CD4-positive, alpha-beta T cell treated with Interleukin-4 for 4 hours (primary cell): Measurements from ENCODE around the gene MYO5A.
"Not testable (repeated sequence)": the region's sequence is repeated elsewhere in the genome, so short reads cannot be mapped to it uniquely, and the experiment has no call there.

Experiments
- DNase-seq: peaks from one replicate; pipeline ENCODE4 v3.0.0-alpha.2; 2020

MYO5A gene

DNA sequence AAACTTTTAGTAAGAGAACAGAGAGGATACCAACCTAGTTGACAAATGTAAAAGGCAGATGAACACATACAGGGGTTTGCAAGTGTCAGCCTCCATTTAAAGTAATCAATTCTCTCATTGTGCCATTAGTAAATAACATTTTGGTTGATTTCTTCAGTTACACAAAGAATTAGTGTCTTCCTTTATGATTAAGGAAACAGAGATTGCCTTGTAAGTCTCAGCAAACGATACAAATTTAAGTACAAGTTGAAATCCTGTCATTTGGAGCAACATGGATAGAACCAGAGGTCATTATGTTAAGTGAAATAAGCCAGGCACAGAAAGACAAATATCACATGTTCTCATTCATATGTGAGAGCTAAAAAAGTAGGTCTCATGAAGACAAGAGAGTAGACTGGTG lies 26.1 kb downstream of the MYO5A start:
- no peak for DNase-seq

DNA sequence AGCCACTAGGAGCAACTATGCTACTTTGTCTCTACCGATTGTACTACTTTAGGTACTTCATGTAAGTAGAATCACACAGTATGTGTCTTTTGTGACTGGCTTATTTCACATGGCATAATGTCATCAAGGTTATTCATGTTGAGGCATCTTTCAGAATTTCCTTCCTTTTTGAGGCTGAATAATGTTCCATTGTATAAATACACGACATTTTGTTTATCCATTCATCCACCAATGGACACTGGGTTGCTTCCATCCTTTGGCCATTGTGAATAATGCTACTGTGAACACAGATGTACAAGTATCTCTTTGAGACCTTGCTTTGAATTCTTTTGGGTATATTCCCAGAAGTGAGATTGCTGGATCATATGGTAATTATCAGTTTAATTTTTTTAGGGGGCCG lies 29.2 kb downstream of the MYO5A start:
- no peak for DNase-seq

DNA sequence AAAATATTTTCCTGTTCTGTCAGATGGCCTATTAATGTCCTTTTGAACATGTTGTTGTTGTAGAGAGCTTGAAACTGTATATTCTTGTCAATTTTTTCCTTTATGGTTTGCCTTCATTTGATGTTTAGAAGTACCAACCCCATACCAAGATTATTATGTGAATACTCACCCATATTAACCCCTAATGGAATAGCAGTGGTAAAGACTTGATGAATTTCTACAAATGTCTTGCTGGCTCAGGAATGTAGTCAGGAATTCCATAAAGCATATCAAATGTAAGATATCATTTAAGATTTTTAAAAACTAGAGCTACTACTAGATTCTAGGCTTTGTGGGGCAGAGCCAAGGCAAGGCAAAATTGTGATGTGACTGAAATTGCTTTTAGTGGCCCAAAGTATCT lies 30.0 kb downstream of the MYO5A start:
- DNase-seq, result no peak

DNA sequence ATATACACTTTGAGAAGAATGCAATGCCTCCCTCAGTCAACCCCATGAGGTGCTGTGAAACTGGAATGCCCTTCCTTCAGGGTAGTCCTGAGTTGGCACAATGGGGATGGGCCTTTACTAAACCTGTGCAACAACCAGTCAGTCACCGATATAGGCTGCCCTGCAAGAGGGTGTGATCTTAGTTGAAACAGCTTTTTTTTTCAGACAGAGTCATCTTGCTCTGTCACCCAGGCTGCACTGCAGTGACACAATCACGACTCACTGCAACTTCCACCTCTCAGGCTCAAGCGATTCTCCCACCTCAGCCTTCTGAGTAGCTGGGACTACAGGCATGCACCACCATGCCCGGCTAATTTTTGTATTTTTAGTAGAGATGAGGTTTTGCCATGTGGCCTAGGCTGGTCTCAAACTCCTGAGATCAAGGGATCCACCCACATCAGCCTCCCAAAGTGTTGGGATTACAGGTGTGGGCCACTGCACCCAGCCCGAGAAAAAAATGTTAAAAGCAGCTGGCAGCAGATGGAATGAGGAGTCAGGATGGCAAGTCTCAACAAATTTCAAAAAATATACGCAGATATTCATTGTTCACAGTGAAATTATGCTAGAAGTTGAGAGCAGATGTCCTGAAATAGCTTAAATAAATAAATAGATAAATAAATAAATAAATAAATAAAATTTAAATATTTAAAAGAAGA lies 31.8 kb downstream of the MYO5A start:
- DNase-seq, result peak; percentile 20

DNA sequence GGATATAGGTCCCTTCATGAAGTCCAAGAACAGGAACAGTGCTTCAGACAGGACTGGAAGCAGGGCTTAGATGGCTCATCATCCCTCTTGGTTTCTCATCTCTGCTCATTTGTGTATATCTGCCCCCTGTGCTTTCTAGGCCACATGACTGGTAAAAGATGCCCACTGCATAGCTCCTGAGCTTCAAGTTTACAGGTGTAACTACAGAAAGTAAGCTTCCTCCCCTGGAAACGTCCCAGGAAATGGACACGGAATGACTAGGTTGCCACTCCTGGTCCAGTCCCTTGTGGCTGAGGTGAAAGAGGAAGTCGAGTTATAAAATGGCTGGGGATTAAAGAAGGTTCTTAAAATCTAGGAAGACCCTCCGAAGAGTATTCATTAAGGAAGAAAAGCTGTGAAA lies 32.5 kb downstream of the MYO5A start:
- DNase-seq, result no peak

DNA sequence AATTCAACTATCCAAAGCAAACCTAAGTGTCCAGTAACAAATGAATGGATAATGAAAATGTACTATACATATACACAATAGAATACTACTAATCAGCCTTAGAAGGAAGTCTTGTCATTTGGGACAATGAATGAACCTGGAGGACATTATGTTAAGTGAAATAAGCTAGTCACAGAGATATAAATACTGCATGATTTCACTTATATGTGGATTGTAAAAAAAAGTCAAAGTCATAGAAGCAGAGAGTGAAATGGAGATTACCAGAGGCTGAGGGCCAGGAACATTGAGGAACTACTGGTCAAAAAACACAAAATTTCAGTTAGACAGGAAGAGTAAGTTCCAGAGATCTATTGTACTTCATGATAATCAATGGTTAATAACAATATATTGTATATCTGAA lies 33.6 kb downstream of the MYO5A start:
- no peak for DNase-seq

DNA sequence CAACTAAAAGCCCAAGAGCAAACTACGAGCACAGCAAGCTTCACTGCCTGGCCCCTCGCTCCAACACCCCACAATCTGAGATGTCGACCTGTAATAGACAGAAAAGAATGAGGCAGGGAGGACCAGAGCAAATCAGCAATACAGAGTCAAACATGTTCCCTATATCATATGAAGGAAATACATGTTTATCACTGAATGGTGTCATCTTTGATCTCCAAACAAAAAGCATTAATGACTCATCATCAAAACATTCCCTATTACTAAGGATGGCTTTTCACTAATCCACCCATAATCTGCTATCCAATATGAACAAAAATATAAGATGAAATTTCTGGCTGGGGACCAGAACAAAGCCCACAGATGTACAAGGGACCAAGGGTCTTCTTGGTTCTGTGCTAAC lies 34.7 kb downstream of the MYO5A start:
- no peak for DNase-seq

DNA sequence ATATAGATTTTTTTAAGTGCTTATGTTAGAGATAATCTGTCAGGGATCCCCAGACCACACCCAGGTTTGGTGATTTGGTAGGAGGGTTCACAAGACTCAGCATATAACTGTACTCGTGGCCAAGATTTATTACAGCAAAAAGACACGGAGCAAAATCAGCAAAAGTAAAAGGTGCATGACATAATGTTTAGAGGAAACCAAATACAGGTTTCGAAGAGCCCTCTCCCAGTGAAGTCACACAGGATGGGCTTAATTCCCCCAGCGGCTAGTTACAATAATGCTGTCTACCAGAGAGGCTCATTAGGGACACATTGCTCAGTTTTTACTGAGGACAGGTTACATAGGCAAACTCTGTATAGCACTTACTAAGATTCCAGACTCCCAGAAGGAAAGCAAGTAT lies 36.5 kb downstream of the MYO5A start:
- DNase-seq, result no peak

DNA sequence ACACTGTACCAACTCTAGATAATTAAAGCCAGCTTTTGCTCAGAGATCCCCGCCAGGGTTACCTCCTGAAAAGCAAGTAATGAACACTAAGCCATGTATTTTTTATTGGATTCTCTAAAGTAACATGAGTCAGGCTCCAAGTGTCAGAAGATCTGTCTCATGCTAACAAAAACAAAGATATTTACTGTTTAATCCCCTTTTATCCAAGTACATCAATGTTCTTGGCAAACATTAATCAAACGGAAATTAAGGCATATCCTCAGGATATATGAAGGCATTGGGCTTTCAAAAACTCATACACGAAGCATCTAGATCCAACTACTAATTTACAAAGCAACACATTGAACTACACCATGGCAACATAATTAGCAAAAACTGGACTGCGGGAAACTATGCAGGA lies 37.2 kb downstream of the MYO5A start:
- DNase-seq, result no peak

DNA sequence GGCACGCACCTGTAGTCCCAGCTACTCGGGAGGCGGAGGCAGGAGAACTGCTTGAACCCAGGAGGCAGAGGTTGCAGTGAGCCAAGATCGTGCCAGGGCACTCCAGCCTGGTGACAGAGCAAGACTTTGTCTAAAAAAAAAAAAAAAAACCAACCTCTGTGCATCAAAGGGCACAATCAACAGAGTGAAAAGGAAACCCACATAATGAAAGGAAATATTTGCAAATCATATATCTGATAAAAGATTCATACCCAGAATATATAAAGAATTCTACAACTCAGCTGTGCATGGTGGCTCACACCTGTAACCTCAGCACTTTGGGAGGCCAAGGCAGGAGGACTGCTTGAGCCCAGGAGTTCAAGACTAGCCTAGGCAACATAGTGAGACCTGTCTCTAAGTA lies 39.2 kb downstream of the MYO5A start:
- DNase-seq, result peak; percentile 33

DNA sequence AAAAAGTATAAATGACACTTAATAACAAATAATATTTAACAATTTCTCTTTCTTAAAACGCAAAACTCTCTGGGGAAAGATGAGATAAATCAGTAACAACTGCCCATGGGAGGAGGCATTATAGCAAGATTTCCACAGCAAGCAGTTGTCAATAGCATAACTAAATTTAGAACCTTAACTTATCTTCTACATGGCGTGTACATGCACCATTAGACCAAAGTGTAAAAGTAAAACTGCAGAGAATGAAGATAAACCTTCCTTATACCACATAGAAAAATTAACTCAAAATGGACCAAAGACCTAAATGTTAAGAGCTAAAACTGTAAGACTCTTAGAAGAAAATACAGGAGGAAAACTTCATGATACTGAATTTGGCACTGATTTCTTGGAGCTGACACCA lies 39.9 kb downstream of the MYO5A start:
- DNase-seq, result no peak

DNA sequence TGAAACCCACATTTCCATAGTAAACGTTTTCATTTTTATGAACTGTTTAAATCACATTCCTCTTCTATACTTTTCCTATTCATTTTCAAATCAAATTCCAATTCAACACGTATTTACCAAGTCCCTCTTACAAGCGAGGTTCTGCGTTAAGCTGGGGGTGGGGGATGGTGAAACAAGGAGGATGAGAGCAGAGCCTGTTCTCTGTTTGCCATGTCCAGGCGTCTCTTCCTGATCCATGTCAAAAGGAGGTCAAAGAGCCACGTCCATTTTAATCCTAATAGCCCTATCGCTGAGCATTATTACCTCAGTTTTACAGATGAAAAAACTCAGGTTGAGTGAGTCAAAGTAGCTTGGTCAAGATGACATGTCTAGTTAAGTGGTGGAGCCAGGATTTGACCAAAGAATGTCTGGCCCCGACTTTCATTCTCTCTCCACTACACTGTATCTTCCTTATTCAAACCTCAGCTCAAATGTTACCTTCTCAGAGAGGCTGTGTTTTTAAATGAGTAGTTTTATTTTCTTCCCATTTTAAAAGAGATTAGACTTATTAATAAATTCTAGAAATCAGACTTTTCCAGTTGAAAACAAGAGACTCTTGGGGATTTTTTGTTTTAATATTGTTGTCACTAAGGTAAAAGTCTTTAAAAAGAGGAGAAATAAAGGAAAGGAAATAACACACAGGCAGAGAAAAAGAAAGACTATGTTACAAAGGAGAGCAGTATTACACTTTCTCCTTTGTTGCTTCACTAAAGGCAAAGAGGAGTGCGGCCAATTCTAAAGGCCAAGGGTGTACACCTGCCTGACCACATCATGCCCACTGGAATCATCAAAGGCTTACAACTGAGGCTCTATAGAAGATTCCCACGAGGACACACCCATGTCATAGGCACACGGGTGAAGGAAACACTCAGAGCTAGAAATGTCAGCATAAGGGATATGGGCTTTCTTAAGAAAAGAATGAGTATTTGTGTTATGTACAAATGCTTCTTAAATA lies 42.4 kb downstream of the MYO5A start:
- DNase-seq, result no peak

DNA sequence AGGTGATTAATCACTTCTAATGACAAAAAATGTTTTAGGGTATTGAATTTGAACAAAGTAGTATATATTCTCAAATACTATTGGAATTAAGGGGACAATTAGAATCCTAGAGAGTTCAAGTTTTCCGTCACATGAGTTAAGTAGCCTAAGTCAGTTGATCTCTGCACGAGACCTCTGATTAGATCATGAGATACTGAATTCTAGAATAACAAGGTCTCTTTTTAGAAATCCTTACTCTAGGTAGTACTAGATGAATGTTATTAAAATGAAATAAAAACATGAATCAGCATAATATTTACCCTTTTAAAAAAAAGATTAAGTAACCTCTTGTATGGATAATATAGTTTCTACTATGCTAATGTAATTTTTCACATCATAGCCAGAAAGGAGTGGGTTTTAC lies 43.4 kb downstream of the MYO5A start:
- DNase-seq, result no peak

DNA sequence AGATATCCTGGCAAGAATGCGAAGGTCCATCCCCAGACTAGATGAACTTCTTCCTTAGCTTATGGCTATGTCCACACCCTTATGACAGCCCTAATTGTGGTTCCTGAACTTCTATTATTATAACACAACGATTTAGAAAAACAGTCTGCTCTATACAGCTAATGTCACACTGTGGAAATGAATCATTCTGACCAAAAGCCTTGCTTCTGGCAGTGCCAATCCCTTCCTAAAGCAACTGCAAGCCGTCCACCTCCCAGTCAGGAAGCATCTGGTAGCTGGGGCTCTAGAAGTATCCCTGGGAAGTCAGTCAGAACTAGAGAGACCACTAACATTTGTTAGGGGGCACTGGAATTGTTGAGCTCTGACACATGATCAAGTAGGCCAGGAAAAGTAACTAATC lies 45.0 kb downstream of the MYO5A start:
- DNase-seq, result no peak

DNA sequence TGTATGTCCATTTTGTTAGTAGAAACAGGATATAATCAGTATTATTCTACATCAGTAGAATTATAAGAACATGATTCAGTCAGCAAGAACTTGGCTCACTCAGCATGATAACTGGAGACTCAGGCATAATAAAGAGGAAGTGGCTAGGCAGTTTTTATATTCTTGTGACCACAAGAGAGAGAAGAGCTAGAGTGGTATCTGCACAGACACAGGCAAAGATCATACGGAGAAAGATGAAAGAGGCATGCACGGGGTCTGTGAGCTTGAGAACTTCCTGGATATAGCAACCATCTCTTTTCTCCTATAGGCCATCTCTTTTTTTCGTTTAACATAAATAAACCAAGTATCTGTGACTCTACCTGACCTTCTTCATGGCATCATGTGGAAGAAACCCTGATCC lies 46.8 kb downstream of the MYO5A start:
- DNase-seq, result peak; percentile 87

DNA sequence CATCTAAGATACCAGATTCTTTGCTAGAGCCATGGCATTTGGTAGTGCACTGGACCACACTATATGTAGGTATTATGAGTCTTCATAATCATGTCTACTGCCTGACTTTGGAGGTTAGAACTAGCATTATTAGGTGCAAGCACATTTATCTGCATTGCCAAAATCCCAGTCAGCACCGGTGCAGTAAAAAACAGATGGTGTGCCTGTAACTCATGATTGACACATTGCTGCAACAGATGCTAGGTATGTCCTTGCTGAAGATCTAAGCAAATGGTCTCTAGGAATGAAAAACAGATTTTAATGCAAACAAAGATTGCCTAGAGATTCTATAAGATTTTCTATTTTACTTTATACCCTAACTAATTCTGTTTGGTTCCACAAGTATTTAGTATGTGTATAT lies 47.7 kb downstream of the MYO5A start:
- DNase-seq, result no peak

DNA sequence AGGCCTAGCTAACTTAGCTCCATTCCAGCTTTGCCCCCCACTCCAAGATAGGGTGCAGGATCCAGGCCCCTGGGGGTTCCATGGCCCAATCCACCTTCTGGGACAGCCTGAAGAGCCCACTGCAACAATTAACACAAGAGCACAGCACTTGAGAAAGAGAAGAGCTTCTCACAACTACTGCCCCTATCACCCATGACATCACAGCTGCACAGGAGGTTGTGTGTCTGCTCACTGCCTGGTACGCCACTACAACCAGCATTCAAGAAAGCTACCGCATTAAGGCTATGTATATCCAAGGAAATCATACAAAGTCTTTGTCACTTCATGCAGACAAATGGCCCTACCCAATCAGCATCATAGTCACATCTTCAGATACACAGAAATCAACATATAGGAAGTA lies 62.0 kb downstream of the MYO5A start:
- DNase-seq, result no peak

DNA sequence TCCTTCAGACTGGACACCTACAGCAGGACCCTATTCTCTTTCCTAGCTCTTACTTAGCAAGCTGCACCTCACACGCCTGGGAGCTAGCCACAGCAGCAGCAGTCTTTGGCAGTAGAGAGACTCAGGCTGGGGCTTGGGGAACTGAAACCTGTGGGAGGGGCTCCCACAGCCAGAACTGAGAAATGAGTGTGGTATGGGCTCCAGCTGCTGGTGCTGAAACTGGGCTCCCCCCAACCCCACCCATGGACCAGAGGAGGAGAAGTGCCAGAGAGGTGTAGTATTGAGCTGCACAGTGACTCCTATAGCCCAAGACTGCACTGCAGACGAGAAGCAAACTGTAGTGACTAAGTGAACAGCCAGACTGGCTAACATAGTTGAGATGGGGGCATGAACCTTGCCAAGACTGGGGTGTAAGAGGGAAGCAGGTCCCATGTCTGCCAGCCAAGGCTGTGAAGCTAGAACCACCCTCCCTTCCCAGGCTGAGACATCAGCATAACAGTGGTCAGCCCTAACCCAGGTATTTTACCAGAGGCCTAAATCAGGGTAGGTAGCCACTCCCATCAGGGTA lies 62.5 kb downstream of the MYO5A start:
- peak; percentile 34 for DNase-seq

DNA sequence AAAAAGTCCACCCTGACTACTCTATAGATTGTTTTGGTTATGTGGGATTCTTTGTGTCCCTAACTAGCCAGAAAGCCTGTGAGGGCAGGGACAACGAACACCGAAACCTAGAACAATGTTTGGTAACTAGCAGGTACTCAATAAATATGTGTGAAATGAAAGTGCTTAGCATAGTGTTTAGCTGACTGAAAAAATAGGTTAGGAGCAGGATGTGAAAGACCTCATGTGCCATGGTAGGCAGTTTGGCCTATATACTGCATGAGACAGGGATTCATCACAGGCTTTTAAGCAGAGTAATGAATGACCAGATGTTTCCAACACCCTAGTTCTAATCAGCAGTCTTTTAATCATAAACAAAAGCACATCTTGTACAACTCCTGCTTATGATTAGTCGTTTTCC lies 64.2 kb downstream of the MYO5A start:
- peak; percentile 53 for DNase-seq

DNA sequence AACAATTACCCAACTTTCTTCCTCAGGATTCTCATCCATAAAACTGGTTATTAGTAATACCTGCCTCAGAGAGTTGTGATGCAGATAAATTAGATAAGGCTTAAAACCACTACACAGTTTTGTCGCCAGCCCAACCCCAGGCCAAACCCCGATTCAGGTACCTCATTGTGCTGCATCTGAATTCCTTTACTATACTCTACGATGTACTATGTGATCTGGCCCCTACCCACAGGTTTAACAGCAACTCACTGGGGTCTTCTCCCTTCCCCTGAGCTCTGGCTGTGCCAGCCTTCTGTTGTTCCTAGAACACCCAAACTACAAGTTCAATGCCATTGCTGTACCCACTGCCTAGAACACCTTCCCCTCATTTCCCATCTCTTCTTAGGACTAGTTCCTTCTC lies 64.6 kb downstream of the MYO5A start:
- DNase-seq, result no peak

DNA sequence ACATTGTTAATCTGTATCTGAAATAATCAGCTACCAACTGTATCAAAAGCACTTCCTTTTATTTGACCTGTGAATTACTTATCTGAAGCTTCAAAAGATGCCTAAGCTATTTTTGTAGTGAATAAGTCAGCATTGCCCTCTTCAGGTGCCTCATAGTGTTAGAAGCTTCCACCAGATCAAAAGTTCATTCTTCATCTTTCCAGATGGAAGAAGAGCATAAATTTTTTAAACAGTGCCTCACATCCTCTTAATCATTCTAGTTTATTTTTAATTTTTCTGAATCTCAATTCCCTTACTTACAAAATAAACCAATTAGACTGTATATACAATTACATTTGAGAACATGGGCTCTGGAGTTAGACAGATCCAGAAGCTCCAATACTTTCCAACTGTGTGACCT lies 65.0 kb downstream of the MYO5A start:
- DNase-seq, result peak; percentile 36

DNA sequence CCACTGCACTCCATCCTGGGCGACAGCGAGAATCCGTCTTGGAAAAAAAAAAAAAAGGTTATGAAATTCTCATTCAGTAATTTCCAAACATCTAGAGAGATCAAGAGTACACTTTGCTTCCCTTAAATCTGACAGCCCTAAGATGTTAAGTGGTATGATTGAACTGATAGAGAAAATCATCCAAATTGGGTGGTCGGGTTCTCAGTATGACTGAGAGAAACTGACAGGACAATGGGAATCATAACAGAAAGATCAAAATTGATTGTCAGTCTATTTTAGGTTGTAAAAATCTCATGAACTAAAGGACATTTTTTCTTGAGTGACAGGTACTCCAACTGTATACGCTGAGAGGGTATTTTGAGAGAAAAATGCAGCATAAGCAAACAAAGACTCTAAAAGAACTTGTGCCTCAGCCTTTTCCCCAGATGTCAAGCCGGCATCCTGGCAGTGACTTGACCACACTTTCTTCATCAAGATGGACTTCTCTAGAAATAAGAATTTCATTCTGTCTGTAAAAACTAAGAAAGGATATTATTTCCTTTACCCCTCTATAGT lies 65.8 kb downstream of the MYO5A start:
- DNase-seq, result no peak

DNA sequence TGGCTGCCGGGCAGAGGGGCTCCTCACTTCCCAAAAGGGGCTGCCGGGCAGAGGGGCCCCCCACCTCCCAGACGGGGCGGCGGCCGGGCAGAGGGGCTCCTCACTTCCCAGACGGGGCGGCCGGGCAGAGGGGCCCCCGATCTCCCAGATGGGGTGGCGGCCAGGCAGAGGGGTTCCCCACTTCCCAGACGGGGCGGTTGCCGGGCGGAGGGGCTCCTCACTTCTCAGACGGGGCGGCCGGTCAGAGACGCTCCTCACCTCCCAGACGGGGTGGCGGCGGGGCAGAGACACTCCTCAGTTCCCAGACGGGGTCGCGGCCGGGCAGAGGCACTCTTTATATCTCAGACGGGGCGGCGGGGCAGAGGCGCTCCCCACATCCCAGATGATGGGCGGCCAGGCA lies 69.0 kb downstream of the MYO5A start:
- not testable (repeated sequence) for DNase-seq

DNA sequence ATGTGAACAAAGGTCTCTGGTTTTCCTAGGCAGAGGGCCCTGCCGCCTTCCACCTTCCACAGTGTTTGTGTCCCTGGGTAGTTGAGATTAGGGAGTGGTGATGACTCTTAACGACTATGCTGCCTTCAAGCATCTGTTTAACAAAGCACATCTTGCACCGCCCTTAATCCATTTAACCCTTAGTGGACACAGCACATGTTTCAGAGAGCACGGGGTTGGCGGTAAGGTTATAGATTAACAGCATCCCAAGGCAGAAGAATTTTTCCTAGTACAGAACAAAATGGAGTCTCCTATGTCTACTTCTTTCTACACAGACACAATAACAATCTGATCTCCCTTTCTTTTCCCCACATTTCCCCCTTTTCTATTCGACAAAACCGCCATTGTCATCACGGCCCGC lies 69.4 kb downstream of the MYO5A start:
- not testable (repeated sequence) for DNase-seq
